H9 (cell line): Measurements from ENCODE around the gene SMYD1. TPM values are rescaled to one million over a fixed set of nuclear protein-coding genes. Genes with fewer than 3 reads are reported as not detected.

Experiments
- DNase-seq: peaks from one replicate; pipeline ENCODE4 v3.0.0-alpha.2; 2017
- H2AFZ ChIP-seq: one replicate; pipeline ENCODE4 v1.6.1; 2013; ENCODE audit warnings: mild to moderate bottlenecking, low read length, control low read depth, moderate library complexity
- H2AK5ac ChIP-seq: 2 replicates; pipeline ENCODE4 v1.6.1; 2013; ENCODE audit warnings: low read length, control low read depth, mixed read lengths; ENCODE audit not compliant: insufficient read length
- H2BK120ac ChIP-seq: one replicate; pipeline ENCODE4 v1.6.1; 2013; ENCODE audit warnings: low read depth, mild to moderate bottlenecking, low read length, control low read depth, inconsistent platforms; ENCODE audit not compliant: poor library complexity, severe bottlenecking
- H2BK12ac ChIP-seq: 2 replicates; pipeline ENCODE4 v1.6.1; 2013; ENCODE audit warnings: low read length, control low read depth, mixed read lengths, low read depth; ENCODE audit not compliant: insufficient read length
- H2BK15ac ChIP-seq: 2 replicates; pipeline ENCODE4 v1.6.1; 2013; ENCODE audit warnings: low read depth, low read length, control low read depth
- H2BK20ac ChIP-seq: one replicate; pipeline ENCODE4 v1.6.1; 2013; ENCODE audit warnings: low read depth, mild to moderate bottlenecking, low read length, control low read depth, inconsistent platforms; ENCODE audit not compliant: poor library complexity, severe bottlenecking
- H2BK5ac ChIP-seq: 2 replicates; pipeline ENCODE4 v1.6.1; 2013; ENCODE audit warnings: low read length, control low read depth, mixed read lengths; ENCODE audit not compliant: insufficient read length
- H3K14ac ChIP-seq: 2 replicates; pipeline ENCODE4 v1.6.1; 2013; ENCODE audit warnings: low read length, control low read depth; ENCODE audit not compliant: insufficient read depth
- H3K18ac ChIP-seq: 2 replicates; pipeline ENCODE4 v1.6.1; 2013; ENCODE audit warnings: low read depth, mild to moderate bottlenecking, mixed read lengths, low read length, control low read depth; ENCODE audit not compliant: insufficient read length
- H3K23ac ChIP-seq: 2 replicates; pipeline ENCODE4 v1.6.1; 2013; ENCODE audit warnings: low read length, control low read depth, mixed read lengths, low read depth; ENCODE audit not compliant: insufficient read length
- H3K23me2 ChIP-seq: 2 replicates; pipeline ENCODE4 v1.6.1; 2013; ENCODE audit warnings: low read depth, mild to moderate bottlenecking, mixed read lengths, low read length, control low read depth; ENCODE audit not compliant: insufficient read length, poor library complexity, severe bottlenecking
- H3K27ac ChIP-seq: 2 replicates; pipeline ENCODE4 v1.5.1; 2013; ENCODE audit warnings: low read length, control low read depth, mixed read lengths, low read depth; ENCODE audit not compliant: insufficient read length
- H3K27me3 ChIP-seq: 2 replicates; pipeline ENCODE4 v1.6.1; 2013; ENCODE audit warnings: low read length, control low read depth, inconsistent platforms; ENCODE audit not compliant: insufficient read depth
- H3K4ac ChIP-seq: 2 replicates; pipeline ENCODE4 v1.6.1; 2013; ENCODE audit warnings: low read depth, mild to moderate bottlenecking, control low read depth, inconsistent platforms, low read length, moderate library complexity
- H3K4me1 ChIP-seq: 2 replicates; pipeline ENCODE4 v1.6.1; 2013; ENCODE audit warnings: low read length, control low read depth, inconsistent platforms; ENCODE audit not compliant: insufficient read depth
- H3K4me2 ChIP-seq: 2 replicates; pipeline ENCODE4 v1.6.1; 2013; ENCODE audit warnings: low read length, control low read depth, mixed read lengths; ENCODE audit not compliant: insufficient read length, insufficient read depth
- H3K56ac ChIP-seq: 2 replicates; pipeline ENCODE4 v1.6.1; 2013; ENCODE audit warnings: low read depth, mild to moderate bottlenecking, mixed read lengths, low read length, control low read depth; ENCODE audit not compliant: insufficient read length
- H3K79me1 ChIP-seq: 2 replicates; pipeline ENCODE4 v1.6.1; 2013; ENCODE audit warnings: low read depth, mild to moderate bottlenecking, moderate library complexity, low read length, control low read depth, inconsistent platforms; ENCODE audit not compliant: insufficient read depth, poor library complexity, severe bottlenecking
- H3K79me2 ChIP-seq: 2 replicates; pipeline ENCODE4 v1.6.1; 2013; ENCODE audit warnings: low read length, control low read depth, inconsistent platforms; ENCODE audit not compliant: insufficient read depth
- H3K9ac ChIP-seq: 2 replicates; pipeline ENCODE4 v1.6.1; 2013; ENCODE audit warnings: low read length, control low read depth, mixed read lengths; ENCODE audit not compliant: insufficient read length; ENCODE audit errors: extremely low read depth
- H3K9me3 ChIP-seq: one replicate; pipeline ENCODE4 v1.6.1; 2013; ENCODE audit warnings: low read depth, low read length, inconsistent platforms; ENCODE audit not compliant: control insufficient read depth
- H3T11ph ChIP-seq: one replicate; pipeline ENCODE4 v1.6.1; 2013; ENCODE audit warnings: mild to moderate bottlenecking, low read length, control low read depth, inconsistent platforms
- H4K20me1 ChIP-seq: one replicate; pipeline ENCODE4 v1.6.1; 2013; ENCODE audit not compliant: control insufficient read depth, insufficient read length, insufficient read depth
- H4K5ac ChIP-seq: 2 replicates; pipeline ENCODE4 v1.6.1; 2013; ENCODE audit warnings: low read depth, mild to moderate bottlenecking, mixed read lengths, low read length, control low read depth; ENCODE audit not compliant: insufficient read length
- H4K8ac ChIP-seq: replicated peaks from 2 replicates; pipeline ENCODE4 v1.6.1; 2013; ENCODE audit warnings: low read length, control low read depth, mixed read lengths, low read depth; ENCODE audit not compliant: insufficient read length
- H4K91ac ChIP-seq: 2 replicates; pipeline ENCODE4 v1.6.1; 2013; ENCODE audit warnings: low read depth, mild to moderate bottlenecking, moderate library complexity, mixed read lengths, low read length, control low read depth; ENCODE audit not compliant: insufficient read length
- H3K27ac Mint-ChIP-seq, 3 experiments: 2 replicates in 2 of 3; 3 replicates in 1 of 3; pipeline ENCODE4 v1.8.0; 2020 to 2021; ENCODE audit warnings: mixed read lengths in 3 of 3, mild to moderate bottlenecking in 1 of 3, moderate library complexity in 1 of 3
- H3K27me3 Mint-ChIP-seq: 2 replicates; pipeline ENCODE4 v1.8.0; 2021; ENCODE audit warnings: low read depth, mild to moderate bottlenecking, moderate library complexity, mixed read lengths
- H3K36me3 Mint-ChIP-seq, 3 experiments: 2 replicates in 2 of 3; 3 replicates in 1 of 3; pipeline ENCODE4 v1.8.0; 2020 to 2021; ENCODE audit warnings: low read depth in 3 of 3, mixed read lengths in 3 of 3; ENCODE audit not compliant: insufficient read depth in 1 of 3
- H3K4me1 Mint-ChIP-seq, 2 experiments: 2 replicates each; pipeline ENCODE4 v1.8.0; 2020; ENCODE audit warnings: mixed read lengths in 2 of 2
- H3K4me3 Mint-ChIP-seq, 2 experiments: 2 replicates in 1 of 2; 3 replicates in 1 of 2; pipeline ENCODE4 v1.8.0; 2020 to 2021; ENCODE audit warnings: mild to moderate bottlenecking in 2 of 2, mixed read lengths in 2 of 2, moderate library complexity in 1 of 2
- H3K9me3 Mint-ChIP-seq, 2 experiments: 2 replicates in 1 of 2; 3 replicates in 1 of 2; pipeline ENCODE4 v1.8.0; 2020; ENCODE audit warnings: mild to moderate bottlenecking in 2 of 2, mixed read lengths in 2 of 2, moderate library complexity in 1 of 2
- WGBS: extraction: QIAGEN DNeasy Blood & Tissue Kit; methylation state at CpG from one replicate; pipeline ENCODE4 v1.1.7; 2013; ENCODE audit warnings: missing lambda C conversion rate, low lambda C conversion rate, mixed read lengths; ENCODE audit not compliant: insufficient read length; ENCODE audit errors: extremely low coverage; 5-methylcytosine and 5-hydroxymethylcytosine counted together
- total RNA-seq: library from RNA; stranded (reverse); gene quantifications from 2 replicates; pipeline ENCODE4 v1.2.1, GENCODE V29; 2021
- TF ChIP-seq, protein P1 (sequence below): fragments of 200-600 bp; sonication (generic); conservative IDR thresholded peaks from 3 replicates; pipeline ENCODE4 v1.8.0; 2021; ENCODE audit warnings: antibody characterized with exemption, mild to moderate bottlenecking

The SMYD1 gene
- total RNA-seq, 1 experiment from 2014 or later = not detected

DNA sequence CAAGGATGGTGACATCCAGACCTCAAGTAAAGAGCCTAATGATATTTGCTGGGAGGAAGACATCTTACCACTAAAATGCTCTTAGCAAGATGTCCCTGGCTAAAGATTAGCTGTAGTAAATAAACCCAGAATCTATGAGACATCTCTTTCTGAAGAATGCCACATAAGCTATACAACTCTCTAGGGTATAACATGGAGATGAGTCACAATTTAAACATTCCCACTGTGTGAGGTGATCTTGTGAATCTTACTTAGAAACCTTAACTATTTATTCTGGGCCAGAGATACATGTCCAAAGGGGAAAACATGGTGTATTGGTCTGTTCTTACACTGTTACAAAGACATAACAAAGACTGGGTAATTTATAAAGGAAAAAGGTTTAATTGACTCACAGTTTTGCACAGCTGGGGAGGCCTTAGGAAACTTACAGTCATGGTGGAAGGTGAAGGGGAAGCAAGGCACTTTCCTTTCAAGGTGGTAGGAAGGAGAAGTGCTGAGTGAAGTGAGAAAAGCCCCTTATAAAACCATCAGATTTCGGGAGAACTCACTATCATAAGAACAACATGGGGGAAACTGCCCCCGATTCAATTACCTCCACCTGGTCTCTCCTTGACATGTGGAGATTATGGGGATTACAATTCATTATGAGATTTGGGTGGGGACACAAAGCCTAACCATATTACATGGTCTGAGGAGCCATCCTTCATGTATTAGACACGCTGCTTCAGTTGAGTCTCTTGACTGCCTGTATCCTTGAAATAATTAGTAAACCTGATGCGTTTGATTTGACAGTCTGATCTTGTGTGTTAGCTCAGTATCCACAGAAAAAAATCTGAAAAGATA is 29.1 kb upstream of the SMYD1 start:
- Histone ChIP-seq H3K23ac (no peak overlapping the region), H3K27me3 (no peaks in the 10 kb centered on the region), H2AFZ (no peak overlapping the region), H3K4ac (no peak overlapping the region), H3K9me3 (no peaks in the 10 kb centered on the region), H4K91ac (no peak overlapping the region), H2BK12ac (no peak overlapping the region), H3K14ac (no peak overlapping the region), H3K79me2 (no peaks in the 10 kb centered on the region), H3K18ac (no peak overlapping the region), H3K23me2 (no peaks in the 10 kb centered on the region), H2BK120ac (no peak overlapping the region), H3K79me1 (no peaks in the 10 kb centered on the region), H2BK5ac (no peak overlapping the region), H3K27ac (no peak overlapping the region), H3K9ac (no peak overlapping the region), H3K4me1 (no peaks in the 10 kb centered on the region), H4K20me1 (no peaks in the 10 kb centered on the region), H2AK5ac (no peak overlapping the region), H4K5ac (no peak overlapping the region), H4K8ac (no peak overlapping the region), H3T11ph (no peak overlapping the region), H3K56ac (no peak overlapping the region), H2BK15ac (no peak overlapping the region), H2BK20ac (no peak overlapping the region), H3K4me2 (no peak overlapping the region)
- Mint-ChIP-seq H3K27ac (peak overlapping the region in 2 of 3 experiments; percentile 26 to 66; a peak in 3 of 7 replicates), H3K4me1 (peaks cover 13 to 21% of the 10 kb centered on the region in 2 experiments), H3K27me3 (no peaks in the 10 kb centered on the region), H3K36me3 (peaks cover 0 to 8% (median 6%) of the 10 kb centered on the region in 3 experiments; a peak in 4 of 7 replicates), H3K9me3 (no peaks in the 10 kb centered on the region), H3K4me3 (no peak overlapping the region)
- DNase-seq = no peak
- TF ChIP-seq, protein P1, sequence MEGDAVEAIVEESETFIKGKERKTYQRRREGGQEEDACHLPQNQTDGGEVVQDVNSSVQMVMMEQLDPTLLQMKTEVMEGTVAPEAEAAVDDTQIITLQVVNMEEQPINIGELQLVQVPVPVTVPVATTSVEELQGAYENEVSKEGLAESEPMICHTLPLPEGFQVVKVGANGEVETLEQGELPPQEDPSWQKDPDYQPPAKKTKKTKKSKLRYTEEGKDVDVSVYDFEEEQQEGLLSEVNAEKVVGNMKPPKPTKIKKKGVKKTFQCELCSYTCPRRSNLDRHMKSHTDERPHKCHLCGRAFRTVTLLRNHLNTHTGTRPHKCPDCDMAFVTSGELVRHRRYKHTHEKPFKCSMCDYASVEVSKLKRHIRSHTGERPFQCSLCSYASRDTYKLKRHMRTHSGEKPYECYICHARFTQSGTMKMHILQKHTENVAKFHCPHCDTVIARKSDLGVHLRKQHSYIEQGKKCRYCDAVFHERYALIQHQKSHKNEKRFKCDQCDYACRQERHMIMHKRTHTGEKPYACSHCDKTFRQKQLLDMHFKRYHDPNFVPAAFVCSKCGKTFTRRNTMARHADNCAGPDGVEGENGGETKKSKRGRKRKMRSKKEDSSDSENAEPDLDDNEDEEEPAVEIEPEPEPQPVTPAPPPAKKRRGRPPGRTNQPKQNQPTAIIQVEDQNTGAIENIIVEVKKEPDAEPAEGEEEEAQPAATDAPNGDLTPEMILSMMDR = no peak
- no CpG with 5 or more reads among the region's 4 CpGs for WGBS
